Neural cell (in vitro differentiated cells): ENCODE measurements around the gene PNPLA2. TPM values are rescaled to one million over a fixed set of nuclear protein-coding genes. Genes with fewer than 3 reads are reported as not detected.

Experiments
- H2AFZ ChIP-seq: fragments of 200-600, 300-800 bp; sonication (generic), shearing (Covaris generic); 2 replicates; pipeline ENCODE4 v1.6.0; 2014; ENCODE audit warnings: low read depth, mild to moderate bottlenecking, antibody characterized with exemption, low read length, moderate library complexity
- H3F3A ChIP-seq: fragments of 200-600 bp; shearing (Covaris generic); 2 replicates; pipeline ENCODE4 v1.6.1; 2016; ENCODE audit warnings: mild to moderate bottlenecking, moderate library complexity, mixed read lengths, antibody characterized with exemption, low read length; ENCODE audit not compliant: insufficient read depth, poor library complexity, severe bottlenecking
- H3K27ac ChIP-seq: fragments of 200-600, 300-800 bp; sonication (generic), shearing (Covaris generic); 2 replicates; pipeline ENCODE4 v1.5.1; 2014; ENCODE audit warnings: mild to moderate bottlenecking, low read length, moderate library complexity
- H3K27me3 ChIP-seq: fragments of 300-800, 200-600 bp; sonication (generic), shearing (Covaris generic); 2 replicates; pipeline ENCODE4 v1.6.0; 2014; ENCODE audit warnings: mild to moderate bottlenecking, low read depth, low read length, moderate library complexity; ENCODE audit not compliant: insufficient read depth
- H3K36me3 ChIP-seq: fragments of 300-800, 200-600 bp; sonication (generic), shearing (Covaris generic); 2 replicates; pipeline ENCODE4 v1.5.1; 2014; ENCODE audit warnings: mild to moderate bottlenecking, antibody characterized with exemption, low read length, moderate library complexity; ENCODE audit not compliant: insufficient read depth
- H3K4me2 ChIP-seq: fragments of 300-800, 200-600 bp; sonication (generic), shearing (Covaris generic); 2 replicates; pipeline ENCODE4 v1.6.0; 2014; ENCODE audit warnings: mild to moderate bottlenecking, low read length
- H3K4me3 ChIP-seq: fragments of 300-800, 200-600 bp; sonication (generic), shearing (Covaris generic); 2 replicates; pipeline ENCODE4 v1.5.1; 2014; ENCODE audit warnings: mild to moderate bottlenecking, low read length, moderate library complexity
- H3K79me2 ChIP-seq: fragments of 200-600 bp; shearing (Covaris generic); replicated peaks from 2 replicates; pipeline ENCODE4 v1.6.0; 2014; ENCODE audit warnings: mild to moderate bottlenecking, low read length, moderate library complexity; ENCODE audit not compliant: insufficient read depth
- H3K9ac ChIP-seq: fragments of 300-800, 200-600 bp; sonication (generic), shearing (Covaris generic); 2 replicates; pipeline ENCODE4 v1.6.1; 2016; ENCODE audit warnings: mild to moderate bottlenecking, low read length, mixed read lengths
- H3K9me2 ChIP-seq: fragments of 200-600 bp; shearing (Covaris generic); 2 replicates; pipeline ENCODE4 v1.6.1; 2016; ENCODE audit warnings: mild to moderate bottlenecking, low read length, mixed read lengths; ENCODE audit not compliant: insufficient read depth
- H3K9me3 ChIP-seq: fragments of 200-600, 300-800 bp; sonication (generic), shearing (Covaris generic); 2 replicates; pipeline ENCODE4 v1.6.1; 2016; ENCODE audit warnings: mild to moderate bottlenecking, mixed run types, low read length, moderate library complexity, mixed read lengths
- H4K20me1 ChIP-seq: fragments of 200-600 bp; shearing (Covaris generic); 2 replicates; pipeline ENCODE4 v1.6.1; 2016; ENCODE audit warnings: mild to moderate bottlenecking, mixed run types; ENCODE audit not compliant: insufficient read depth
- CTCF ChIP-seq: fragments of 450-650 bp; IDR thresholded peaks from 2 replicates; pipeline ENCODE4 v1.5.1; 2014; ENCODE audit warnings: antibody characterized with exemption, mild to moderate bottlenecking, moderate library complexity; ENCODE audit not compliant: poor library complexity, severe bottlenecking
- EP300 ChIP-seq: fragments of 450-650 bp; conservative IDR thresholded peaks from 2 replicates; pipeline ENCODE4 v1.6.1; 2014; ENCODE audit warnings: antibody characterized with exemption, mild to moderate bottlenecking, moderate library complexity; ENCODE audit not compliant: poor library complexity, severe bottlenecking
- EZH2 ChIP-seq: fragments of 200-600, 300-800 bp; shearing (Covaris generic), sonication (generic); IDR thresholded peaks from 2 replicates; pipeline ENCODE4 v1.6.1; 2014; ENCODE audit warnings: antibody characterized with exemption, low read length, borderline replicate concordance, mild to moderate bottlenecking; ENCODE audit not compliant: insufficient read depth, poor library complexity, severe bottlenecking
- MXI1 ChIP-seq: fragments of 450-650 bp; conservative IDR thresholded peaks from 2 replicates; pipeline ENCODE4 v1.6.1; 2014; ENCODE audit warnings: antibody characterized with exemption, mild to moderate bottlenecking; ENCODE audit not compliant: poor library complexity, severe bottlenecking
- POLR2AphosphoS5 ChIP-seq: IDR thresholded peaks from 2 replicates; pipeline ENCODE4 v1.6.1; 2012
- RAD21 ChIP-seq: fragments of 450-650 bp; conservative IDR thresholded peaks from 2 replicates; pipeline ENCODE4 v1.6.1; 2014; ENCODE audit warnings: antibody characterized with exemption, mild to moderate bottlenecking, moderate library complexity
- REST ChIP-seq: IDR thresholded peaks from 2 replicates; pipeline ENCODE4 v1.6.1; 2012; ENCODE audit warnings: borderline replicate concordance
- SMC3 ChIP-seq: fragments of 450-650 bp; conservative IDR thresholded peaks from 2 replicates; pipeline ENCODE4 v1.6.1; 2014; ENCODE audit warnings: antibody characterized with exemption, mild to moderate bottlenecking, moderate library complexity; ENCODE audit not compliant: poor library complexity
- TAF1 ChIP-seq: IDR thresholded peaks from 2 replicates; pipeline ENCODE4 v1.6.1; 2012; ENCODE audit warnings: low read depth
- polyA plus RNA-seq: library from polyadenylated mRNA; depleted of rRNA; stranded (reverse); fragments of >200 nt; gene quantifications from 2 replicates; pipeline ENCODE4 v1.2.3, GENCODE V29; 2014

Gene PNPLA2
- polyA plus RNA-seq, 1 donor from 2014 or later: 7.8 TPM

- Histone ChIP-seq H2AFZ (no peak overlapping the region), H3K9me3 (no peaks in the 10 kb centered on the region), H3F3A (no peaks in the 10 kb centered on the region), H3K27me3 (peaks cover 1% of the 10 kb centered on the region), H4K20me1 (no peaks in the 10 kb centered on the region), H3K4me3 (no peak overlapping the region), H3K9ac (no peak overlapping the region), H3K4me2 (no peak overlapping the region), H3K27ac (no peak overlapping the region), H3K36me3 (no peaks in the 10 kb centered on the region), H3K79me2 (peaks cover 2% of the 10 kb centered on the region), H3K9me2 (no peaks in the 10 kb centered on the region)
- TF ChIP-seq TAF1 (no peak), EP300 (no peak), REST (no peak), SMC3 (no peak), MXI1 (no peak), RAD21 (no peak), EZH2 (no peak), CTCF (no peak)
Observed at GRCh38 chr11:836274-836673, 17.6 kb downstream of the PNPLA2 start.

- no peaks in the 10 kb centered on the region for H3K27me3 ChIP-seq
- no peaks in the 10 kb centered on the region for H3K9me2 ChIP-seq
- no peaks in the 10 kb centered on the region for H3F3A ChIP-seq
- peaks cover 6% of the 10 kb centered on the region for H3K79me2 ChIP-seq
- H3K9ac ChIP-seq: no peak overlapping the region
- H3K4me3 ChIP-seq: no peak overlapping the region
- no peaks in the 10 kb centered on the region for H3K9me3 ChIP-seq
- H4K20me1 ChIP-seq: no peaks in the 10 kb centered on the region
- no peak overlapping the region for H3K27ac ChIP-seq
- no peak overlapping the region for H2AFZ ChIP-seq
- H3K36me3 ChIP-seq: no peaks in the 10 kb centered on the region
- TF ChIP-seq POLR2AphosphoS5: no peak
- no peak for TF ChIP-seq CTCF
- no peak for TF ChIP-seq RAD21
- no peak for TF ChIP-seq SMC3
- no peak for TF ChIP-seq MXI1
- TF ChIP-seq REST: no peak
- no peak for TF ChIP-seq TAF1
- no peak for TF ChIP-seq EP300
- no peak for TF ChIP-seq EZH2
- no peak overlapping the region for H3K4me2 ChIP-seq
Observed at GRCh38 chr11:836700-837099, 18.0 kb downstream of the PNPLA2 start.
